HS-5 (cell line): ENCODE data around the gene SYNDIG1.

Experiments used
- DNase-seq: peaks from one replicate; pipeline ENCODE4 v3.0.0-alpha.2; 2012; ENCODE audit warnings: low read depth

SYNDIG1 gene

DNA sequence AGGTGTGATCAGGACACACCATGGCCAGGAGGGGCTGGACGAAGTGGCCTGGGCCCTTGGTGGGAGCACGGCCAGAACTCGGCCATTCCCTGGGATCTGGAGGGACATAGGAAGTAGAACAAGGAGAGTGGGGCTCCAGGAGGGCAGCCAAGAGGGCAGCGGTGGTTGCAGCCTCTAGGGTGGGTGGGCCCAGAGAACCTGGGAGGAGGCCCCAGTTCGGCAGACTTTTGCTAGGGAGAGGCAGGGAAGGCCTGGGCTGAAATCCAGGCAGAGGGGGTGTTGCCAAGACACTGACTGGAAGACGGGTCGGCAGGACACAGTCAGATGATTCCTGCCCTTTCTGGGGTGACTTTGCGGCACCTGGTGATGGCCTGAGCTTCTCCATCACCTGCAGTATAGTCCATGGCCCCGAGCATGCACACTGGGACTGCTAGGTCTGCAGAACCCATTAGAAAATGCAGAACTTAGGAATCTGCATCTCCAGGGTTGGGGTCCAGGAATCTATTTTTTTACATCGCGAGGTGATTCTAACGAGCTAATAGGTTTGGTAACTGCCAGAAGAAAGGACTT is 224.8 kb downstream of the SYNDIG1 start:
- no peak for DNase-seq

DNA sequence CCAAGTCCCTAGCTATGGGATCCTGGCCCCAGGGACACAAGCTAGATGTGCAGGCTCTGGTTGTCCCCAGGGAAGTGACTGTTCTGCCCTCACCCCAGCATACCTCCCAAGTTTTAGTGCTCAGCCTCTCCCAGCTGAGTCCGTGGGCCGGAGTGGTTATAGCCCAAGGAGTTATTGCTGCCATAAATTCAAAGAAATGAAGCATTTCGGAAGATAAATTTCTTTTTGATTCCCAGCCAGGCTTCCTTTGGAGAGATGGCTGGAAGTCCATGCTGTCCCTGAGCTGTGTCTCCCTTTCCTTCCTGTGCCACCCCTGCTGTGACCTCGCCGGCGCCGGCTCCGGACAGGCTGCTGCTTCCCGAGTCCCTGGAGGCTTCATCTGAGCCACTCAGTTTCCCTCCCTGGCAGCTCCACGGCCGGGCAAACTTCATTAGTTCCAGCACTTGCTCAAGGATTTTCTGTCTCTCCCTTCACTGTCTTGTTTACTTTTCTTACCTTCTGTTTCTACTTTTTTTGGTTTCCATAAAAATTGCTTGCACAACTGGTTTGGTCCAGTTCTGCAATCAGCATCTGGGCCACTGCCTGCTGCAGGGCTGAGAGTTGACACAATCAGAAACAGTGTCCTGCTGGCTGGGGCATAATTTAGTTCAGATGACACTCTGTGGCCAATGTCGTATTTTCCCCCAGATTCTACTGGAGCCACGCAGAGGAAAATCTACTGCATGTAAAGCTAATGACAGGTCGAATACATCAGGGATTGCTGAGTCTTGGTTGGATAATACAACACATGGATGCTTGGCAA is 225.5 kb downstream of the SYNDIG1 start:
- no peak for DNase-seq

DNA sequence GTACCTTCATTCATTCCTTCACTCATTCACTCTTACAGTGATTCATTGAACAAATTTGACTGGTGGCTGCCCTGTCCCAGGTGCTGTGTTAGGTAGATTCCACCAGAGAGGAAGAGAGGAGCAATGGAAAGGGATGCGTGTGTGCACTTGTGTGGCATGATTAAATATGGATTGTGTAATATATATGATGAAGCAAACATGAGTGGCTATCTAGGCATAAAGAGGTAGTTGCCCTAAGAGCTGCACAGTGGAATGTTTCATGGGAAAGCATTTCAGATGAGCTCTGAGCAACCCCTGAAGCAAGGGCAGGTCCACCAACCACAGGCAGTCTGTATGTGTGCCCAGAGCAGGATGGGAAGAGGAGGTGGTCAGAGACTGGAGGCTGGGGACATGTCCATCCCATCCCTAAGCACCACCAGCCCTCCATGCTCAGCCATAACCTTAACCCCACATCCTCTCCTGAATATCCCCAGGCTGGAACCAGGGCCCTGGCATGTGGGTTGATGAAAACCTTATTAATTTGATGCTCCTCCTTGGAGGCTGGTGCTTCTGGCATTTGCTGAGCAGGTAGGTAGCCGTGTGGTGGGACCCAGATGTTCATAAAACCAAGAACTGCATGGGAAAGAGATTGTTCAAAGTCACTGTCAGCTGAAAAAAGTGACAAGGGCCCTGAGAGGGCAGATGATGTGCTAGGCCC is 226.2 kb downstream of the SYNDIG1 start:
- DNase-seq = no peak

DNA sequence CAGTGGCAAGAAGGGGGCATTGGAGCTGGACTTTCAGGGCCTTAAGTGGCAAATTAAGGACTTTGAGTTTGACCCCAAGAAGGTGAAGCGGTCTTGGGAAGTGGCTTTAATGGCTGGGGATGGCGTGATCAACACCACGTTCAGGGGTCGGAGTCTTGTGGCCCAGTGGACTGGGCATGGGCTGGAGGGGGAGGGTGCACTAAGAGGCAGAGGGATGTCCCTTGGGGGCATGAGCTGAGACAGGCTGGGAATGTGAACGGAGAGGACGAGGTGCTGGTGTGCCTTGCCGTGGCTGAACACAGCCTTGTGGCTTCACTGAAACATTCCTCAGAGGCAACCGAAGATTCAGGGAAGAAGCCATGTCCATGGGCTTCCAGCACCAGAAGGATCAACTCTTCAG is 227.0 kb downstream of the SYNDIG1 start:
- DNase-seq = no peak

DNA sequence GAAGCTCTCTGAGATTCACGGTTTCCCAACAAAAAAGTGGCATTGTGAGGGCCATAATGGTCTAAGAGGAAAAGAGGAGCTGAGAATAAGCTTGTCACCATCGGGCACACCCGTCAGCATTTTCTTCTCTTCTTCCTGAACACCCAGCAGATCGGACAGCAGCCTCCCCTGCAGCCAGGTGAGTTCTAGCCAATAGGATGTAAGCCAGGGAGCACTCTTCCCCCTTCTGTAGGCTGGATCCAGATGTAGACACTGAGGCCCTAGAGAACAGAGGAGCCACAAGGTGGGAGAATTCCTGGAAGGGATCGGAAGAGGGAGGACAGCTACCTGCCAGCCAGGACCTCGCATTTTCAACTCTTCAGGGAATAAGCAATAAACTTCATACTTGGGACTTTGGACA is 228.0 kb downstream of the SYNDIG1 start:
- no peak for DNase-seq

DNA sequence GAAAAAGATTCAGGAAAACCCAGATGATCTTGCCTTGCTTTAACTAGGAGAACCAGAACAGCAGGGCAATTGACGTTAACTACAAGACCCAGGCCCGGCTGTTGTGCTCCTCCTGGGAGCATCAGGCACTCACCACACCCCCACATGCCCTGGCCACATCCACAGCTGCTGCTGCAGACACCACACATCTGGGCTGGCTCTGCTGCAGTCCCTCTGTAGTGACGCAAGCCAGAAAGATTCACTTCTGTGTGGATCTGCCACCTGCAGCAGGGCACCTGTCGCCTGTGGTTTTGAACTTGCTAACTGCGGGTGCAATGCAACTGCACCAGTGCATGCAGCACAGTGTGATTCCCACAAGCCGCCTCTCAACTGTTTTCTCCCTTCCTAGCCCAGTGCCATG is 228.8 kb downstream of the SYNDIG1 start:
- DNase-seq = no peak

DNA sequence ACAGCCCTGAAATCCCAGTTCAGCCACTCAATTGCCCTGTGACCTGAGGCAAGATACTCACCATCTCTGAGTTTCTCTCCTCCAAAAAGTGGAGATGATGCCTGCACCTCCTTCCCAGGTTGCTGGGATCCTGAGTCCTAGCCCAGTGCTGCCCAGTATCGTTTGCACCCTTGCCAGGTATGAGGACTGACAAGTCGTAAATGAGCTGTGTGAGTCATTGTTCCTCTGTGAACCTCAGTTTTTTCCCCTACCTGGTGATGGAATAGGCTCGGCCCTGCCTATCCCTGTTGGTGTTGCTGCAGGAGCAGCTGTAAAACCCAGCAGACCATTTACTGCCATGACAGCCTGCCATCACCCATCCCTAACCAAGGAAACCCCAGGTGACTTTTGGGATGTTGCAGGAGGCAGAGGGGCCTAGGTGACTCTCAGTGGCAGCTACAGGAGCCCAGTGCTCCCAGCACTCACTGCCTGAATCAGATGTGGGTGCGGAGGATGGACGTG is 229.3 kb downstream of the SYNDIG1 start:
- DNase-seq = no peak

DNA sequence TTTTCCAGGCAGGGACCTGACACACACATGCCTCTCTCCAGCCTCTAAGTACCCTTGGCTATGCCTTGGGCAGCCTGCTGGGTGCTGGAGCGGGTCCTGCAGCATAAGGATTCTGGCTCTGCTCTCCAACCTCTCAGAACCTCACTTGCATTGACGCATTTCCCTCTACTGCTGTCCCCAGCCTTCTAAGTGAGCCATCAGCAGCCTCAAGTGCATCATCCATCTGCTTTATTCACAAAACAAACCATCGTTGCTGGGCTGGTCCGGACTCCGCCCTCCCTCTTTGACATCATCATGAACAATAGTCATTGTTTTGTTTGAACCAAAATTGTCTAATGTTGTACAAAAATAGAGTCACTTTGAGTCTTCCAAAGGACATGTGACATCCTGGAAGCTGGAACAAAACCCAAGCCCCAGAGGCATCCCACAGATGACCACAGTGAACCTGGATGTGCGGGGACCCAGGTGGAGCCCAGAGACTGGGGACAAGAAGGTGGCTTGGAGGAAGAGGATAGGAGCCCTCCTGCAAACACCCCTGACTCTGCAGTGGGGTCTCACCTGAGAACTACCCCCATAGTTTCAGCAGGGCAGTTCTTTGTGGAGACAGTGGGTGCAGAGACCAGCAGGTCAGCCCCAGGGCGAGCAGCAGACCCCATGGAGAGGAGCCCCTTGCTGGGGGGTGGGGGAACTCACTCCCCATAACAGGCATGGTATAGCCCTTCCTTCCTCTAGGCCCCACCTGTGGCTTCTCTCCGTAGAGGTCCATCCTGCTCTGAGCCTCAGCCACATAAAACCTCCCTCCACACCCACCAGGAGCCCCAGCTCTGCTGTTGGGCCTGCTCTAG is 230.1 kb downstream of the SYNDIG1 start:
- DNase-seq = no peak

DNA sequence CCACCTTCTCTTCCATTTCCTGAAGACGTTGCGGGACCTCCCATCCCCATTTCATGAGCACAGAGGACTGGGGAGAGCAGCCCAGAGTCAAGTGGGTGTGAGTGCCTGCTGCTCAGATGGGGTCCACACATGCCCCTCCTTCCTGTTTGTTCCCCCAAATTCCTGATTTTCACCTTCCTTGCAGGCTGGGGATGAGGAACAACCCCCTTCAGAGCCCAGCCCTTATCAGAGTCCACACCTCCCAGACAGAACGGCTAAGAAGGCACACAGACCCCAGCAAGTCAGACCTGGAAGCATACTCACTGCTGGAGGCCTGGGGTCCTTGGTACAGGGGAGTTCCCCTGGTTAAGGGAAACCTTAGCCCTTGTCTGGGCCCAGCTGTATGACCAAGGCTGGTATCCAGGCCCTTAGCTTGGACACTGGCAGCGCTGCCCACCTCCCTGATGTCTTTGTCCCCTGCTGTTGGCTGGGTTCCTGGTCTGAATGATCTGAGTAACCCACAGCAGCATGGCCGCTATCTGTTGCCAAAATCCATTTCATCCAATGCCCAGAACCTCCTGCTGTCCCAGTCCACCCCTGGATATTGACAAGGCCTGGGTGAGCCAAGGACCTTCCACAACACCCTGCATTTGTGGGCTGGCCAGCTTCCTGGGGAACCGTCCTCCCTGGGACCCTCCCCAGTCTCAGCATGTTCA is 230.9 kb downstream of the SYNDIG1 start:
- no peak for DNase-seq

DNA sequence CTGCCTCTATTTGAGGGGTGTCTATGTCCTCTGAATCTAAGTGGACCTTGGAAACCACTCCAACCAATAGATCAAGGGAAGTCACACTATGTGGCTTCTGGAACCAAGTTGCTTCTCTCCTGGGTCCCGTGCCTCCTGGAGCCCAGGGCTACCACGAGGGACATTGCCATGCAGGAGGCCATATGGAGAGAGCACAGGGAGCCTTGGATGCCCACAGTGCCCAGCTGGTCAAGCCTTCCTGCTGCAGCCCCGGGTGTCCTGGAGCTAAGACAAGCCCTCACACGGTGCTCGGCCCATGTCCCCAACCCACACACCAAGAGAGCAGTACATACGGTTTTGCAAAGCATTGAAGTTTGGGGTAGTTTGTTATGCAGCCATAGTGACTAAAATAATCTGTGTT is 231.6 kb downstream of the SYNDIG1 start:
- no peak for DNase-seq

DNA sequence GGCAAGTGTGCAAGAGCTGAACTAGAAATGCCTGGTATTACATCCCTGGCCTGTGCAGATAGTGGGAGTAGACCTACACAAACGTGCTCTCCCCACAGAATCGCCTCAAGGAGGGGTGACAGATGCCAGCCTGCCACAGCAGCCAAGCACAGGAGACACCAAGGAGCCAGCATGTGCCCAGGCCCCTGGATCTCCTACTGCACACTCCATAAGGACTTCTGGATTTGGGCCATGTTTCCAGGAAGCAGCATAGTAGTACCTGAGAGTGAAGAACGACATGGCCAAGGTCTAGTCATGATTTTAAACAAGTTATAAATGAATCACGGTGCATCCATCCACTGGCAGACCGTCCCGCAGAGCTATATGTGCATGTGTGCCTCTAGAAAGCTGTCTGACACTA is 232.2 kb downstream of the SYNDIG1 start:
- no peak for DNase-seq

DNA sequence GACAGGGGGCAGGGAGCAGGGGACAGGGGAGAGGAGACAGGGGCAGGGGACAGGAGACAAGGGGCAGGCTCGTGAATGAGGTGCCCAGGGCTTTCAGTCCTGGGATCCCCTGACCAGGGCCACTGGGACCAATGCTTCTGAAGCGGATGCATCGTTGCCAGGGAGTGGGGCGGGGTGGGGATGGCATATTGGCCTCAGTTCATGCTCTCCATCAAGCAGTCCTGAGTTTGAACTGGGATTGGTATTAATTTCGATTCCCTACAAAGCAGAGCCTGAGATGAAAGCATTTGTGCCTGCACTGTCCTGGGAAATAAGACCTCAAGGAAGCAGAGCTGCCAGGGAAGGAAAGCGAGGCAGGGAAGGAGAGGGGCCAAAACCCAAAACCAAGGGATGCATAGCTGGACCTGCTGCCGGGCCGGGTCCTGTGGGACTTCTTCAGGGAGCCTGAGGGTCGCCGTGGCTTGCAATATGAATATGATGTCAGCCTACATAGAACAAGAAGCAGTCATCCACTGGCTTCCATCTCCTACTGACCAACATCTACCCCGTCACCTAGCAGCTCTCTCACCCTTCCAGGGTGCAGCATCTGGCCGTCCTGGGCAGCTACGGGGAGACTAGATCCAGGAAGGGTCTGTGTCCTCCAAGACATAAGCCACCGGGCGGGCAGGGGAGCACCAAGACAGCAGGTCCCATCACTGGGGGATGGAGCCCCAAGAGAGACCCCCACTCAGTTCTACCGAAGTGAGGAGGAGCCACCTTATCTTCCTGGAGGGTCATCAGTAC is 233.3 kb downstream of the SYNDIG1 start:
- DNase-seq = no peak

DNA sequence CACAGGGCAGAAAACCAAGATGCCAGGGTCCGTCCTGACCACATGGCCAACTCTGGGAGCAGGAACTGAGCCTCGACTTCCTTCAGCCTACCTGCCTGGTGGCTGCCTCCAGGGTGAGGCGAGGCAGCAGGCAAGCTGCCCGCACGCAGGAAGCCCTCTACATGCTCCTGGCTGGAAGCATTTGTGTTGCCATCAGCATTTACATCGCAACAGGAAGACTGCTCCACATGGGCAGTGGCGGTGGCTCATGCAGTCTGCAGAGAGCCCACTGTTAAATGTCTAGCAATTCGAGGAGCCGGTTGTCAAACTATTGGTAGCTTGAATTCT is 233.8 kb downstream of the SYNDIG1 start:
- DNase-seq = no peak

DNA sequence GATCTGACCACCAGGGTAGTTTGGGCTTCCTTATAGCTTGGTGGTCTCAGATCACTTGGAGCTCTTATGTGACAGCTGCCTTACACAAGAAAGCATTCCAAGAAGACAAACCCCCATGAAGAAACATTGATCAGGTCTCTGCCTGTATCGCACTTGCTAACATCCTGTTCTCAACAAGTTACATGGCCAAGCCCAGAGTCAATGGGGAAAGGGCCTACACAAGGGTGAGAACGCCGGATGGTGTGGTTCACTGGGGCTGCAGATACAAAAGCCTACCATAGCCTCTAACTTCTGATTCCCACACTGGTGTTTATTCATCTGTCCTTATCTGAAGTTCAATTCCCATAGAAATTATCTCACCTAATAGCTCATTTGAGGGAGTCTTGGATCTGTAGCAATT is 235.5 kb downstream of the SYNDIG1 start:
- no peak for DNase-seq

DNA sequence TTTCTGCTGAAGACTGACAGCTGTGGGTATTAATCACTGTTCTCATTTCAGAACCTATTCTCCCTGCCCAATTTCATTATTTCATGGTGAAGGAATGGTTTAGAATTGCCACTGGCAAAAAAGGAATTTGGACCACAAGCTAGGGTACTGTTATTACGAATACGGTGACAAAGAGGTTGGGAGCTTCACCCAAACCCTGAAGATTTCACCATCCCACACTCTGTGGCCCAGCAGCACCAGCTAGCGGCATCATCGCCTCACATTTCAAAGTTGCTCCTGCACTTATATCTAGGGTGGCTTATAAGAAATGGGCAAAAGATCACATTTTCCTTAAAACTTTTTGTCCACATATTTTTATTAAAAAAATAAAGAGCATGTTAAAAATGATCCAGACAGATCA is 236.1 kb downstream of the SYNDIG1 start:
- no peak for DNase-seq

DNA sequence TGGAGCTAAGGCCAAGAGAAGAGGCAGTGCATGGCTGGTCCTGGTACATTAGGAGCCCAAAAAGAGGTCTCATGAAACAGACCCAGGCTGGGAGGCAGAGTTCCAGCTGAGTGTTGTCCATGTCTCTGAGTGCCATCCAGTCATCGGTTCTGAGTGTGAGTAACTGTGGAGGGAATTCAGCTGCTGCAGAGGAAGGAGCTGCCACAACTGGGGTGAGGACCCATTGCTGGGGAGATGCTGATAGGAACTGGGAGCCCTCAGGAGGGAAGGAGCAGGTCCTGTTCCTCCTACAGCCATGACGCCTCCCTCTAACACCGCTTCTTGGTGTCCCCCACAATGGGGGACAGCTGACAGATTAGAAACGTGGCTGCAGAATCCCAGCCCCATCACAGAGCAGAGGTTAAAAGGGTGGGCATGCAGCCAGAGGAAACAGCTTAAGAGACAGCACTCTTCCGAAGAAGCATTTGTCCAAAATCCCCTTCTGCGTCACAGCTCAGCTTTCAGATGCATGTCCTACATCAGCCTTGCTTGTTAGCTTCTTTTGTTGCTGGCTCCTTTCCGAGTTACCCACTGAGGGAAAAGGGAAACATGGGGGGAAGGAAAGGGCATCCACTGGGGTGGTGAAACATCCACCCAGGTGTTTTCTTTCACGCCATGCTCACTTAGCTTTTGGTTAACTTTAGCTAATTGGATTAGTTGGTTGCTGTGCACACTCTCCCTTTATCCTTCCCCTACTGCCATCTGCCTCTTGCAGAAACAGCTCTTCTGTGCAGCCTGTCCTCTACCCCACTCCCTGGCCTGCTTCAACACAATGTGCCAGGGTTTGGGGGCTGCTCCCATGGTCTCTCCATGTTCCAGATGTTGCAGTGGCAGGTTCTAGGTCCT is 239.2 kb downstream of the SYNDIG1 start:
- no peak for DNase-seq
